ENCODE data around the gene ADGRG6. TPM values are rescaled to one million over a fixed set of nuclear protein-coding genes. Genes with fewer than 3 reads are reported as not detected.
"Not testable (repeated sequence)": the region's sequence is repeated elsewhere in the genome, so short reads cannot be mapped to it uniquely, and the experiment has no call there.

The ADGRG6 gene
- total and polyA plus RNA-seq, 2 experiments from 2014 or later: 2.4 to 8.7 TPM

GRCh38 chr6:142452993-142453392 is 151.2 kb downstream of the ADGRG6 start:
- Histone ChIP-seq H3K27ac (no peak overlapping the region), H3K27me3 (no peaks in the 10 kb centered on the region), H3K4me3 (no peak overlapping the region), H3K4me1 (ENCODE audit: low read depth) (no peaks in the 10 kb centered on the region), H3K36me3 (no peaks in the 10 kb centered on the region), H3K9me3 (ENCODE audit: low read depth) (peaks cover 2% of the 10 kb centered on the region)
- TF ChIP-seq CTCF (IDR thresholded peaks at IDR 0.05; ENCODE audit: low read depth, low read length): no peak
- no peak for DNase-seq (ENCODE audit: low read depth in 1 of 2, low spot score in 1 of 2)

- not testable (repeated sequence) for H3K27ac ChIP-seq; H3K4me3 ChIP-seq; H3K36me3 ChIP-seq; H3K27me3 ChIP-seq; H3K4me1 ChIP-seq (ENCODE audit: low read depth); DNase-seq (ENCODE audit: low read depth in 1 of 2, low spot score in 1 of 2); H3K9me3 ChIP-seq (ENCODE audit: low read depth)
These were observed 152.4 kb downstream of the ADGRG6 start for GRCh38 chr6:142454196-142454595.

GRCh38 chr6:142454848-142455247 is 153.0 kb downstream of the ADGRG6 start:
- not testable (repeated sequence) for H3K27me3 ChIP-seq; H3K36me3 ChIP-seq; H3K9me3 ChIP-seq (ENCODE audit: low read depth); H3K4me3 ChIP-seq; H3K4me1 ChIP-seq (ENCODE audit: low read depth); DNase-seq (ENCODE audit: low read depth in 1 of 2, low spot score in 1 of 2); H3K27ac ChIP-seq

- Histone ChIP-seq H3K4me3 (no peak overlapping the region), H3K36me3 (no peaks in the 10 kb centered on the region), H3K27me3 (no peaks in the 10 kb centered on the region), H3K27ac (no peak overlapping the region), H3K9me3 (ENCODE audit: low read depth) (peaks cover 2% of the 10 kb centered on the region), H3K4me1 (ENCODE audit: low read depth) (no peaks in the 10 kb centered on the region)
- TF ChIP-seq CTCF (IDR thresholded peaks at IDR 0.05; ENCODE audit: low read depth, low read length): no peak
- no peak for DNase-seq (ENCODE audit: low read depth in 1 of 2, low spot score in 1 of 2)
These were observed 154.3 kb downstream of the ADGRG6 start for GRCh38 chr6:142455957-142456589.

- no peak for DNase-seq (ENCODE audit: low read depth in 1 of 2, low spot score in 1 of 2)
- Histone ChIP-seq H3K4me3 (no peak overlapping the region), H3K9me3 (ENCODE audit: low read depth) (peaks cover 2% of the 10 kb centered on the region), H3K36me3 (no peaks in the 10 kb centered on the region), H3K27me3 (no peaks in the 10 kb centered on the region), H3K4me1 (ENCODE audit: low read depth) (no peaks in the 10 kb centered on the region), H3K27ac (no peak overlapping the region)
- TF ChIP-seq CTCF (IDR thresholded peaks at IDR 0.05; ENCODE audit: low read depth, low read length): no peak
These were observed 156.0 kb downstream of the ADGRG6 start for GRCh38 chr6:142457638-142458406.

GRCh38 chr6:142458836-142459235 is 157.0 kb downstream of the ADGRG6 start:
- Histone ChIP-seq H3K4me1 (ENCODE audit: low read depth) (no peaks in the 10 kb centered on the region), H3K36me3 (no peaks in the 10 kb centered on the region), H3K27ac (no peak overlapping the region), H3K4me3 (no peak overlapping the region), H3K27me3 (no peaks in the 10 kb centered on the region), H3K9me3 (ENCODE audit: low read depth) (peaks cover 2% of the 10 kb centered on the region)
- TF ChIP-seq CTCF (IDR thresholded peaks at IDR 0.05; ENCODE audit: low read depth, low read length): no peak
- no peak for DNase-seq (ENCODE audit: low read depth in 1 of 2, low spot score in 1 of 2)

Data from cardiac muscle cell (in vitro differentiated cells and primary cell).